ENCODE data around the gene CAB39L. TPM values are rescaled to one million over a fixed set of nuclear protein-coding genes. Genes with fewer than 3 reads are reported as not detected.

CAB39L gene
- total RNA-seq, 1 experiment from 2014 or later = 6.2 TPM

DNA sequence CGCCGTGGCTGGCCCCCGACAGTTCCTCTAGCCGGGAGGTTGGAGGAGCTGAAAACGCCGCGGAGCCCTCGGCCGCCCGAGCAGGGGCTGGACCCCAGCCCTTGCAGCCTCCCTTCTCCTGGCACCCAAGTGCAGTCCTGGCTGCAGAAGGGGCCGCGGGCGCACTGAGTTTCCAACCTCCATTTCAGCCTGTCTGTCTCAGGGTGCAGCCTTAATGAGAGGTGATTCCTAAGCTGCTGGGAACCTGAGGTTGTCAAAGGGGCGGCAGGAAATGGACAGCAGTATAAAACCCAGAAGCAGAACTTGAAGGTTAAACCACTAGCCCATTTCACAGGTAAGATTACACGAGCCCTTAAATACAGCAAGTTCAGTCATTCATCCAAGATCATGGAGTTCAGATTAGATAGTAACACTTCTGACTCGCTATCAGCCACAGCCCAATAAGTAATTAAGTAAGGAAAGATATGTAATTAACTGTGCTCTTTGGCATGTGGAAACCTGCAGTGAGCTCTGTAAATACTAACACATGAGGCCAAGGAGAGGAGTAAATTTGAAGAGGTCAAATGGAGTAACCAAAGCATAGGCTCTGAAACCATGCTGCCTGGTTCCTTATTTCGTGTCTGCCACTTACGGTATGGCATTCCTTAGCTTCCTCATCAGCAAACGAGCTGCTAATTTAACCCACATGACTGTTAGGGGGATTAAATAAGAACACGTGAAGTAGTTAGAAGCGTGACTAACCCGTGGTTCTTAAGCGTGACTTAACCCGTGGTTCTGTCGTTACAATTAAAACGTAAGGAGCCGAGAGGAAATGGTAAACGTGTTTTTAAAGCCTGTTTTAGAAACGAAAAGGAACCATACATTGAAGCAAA lies 896 bp upstream of the CAB39L start:
- ChIA-PET CTCF (interaction anchor here (0.6 to 1.6 kb wide), 10 partner anchors 9 to 1120 kb away, joined by 3 to 6 read pairs (median 3); no protein-coding TSS in a partner anchor), POLR2A (interaction anchor here (0.6 to 4.8 kb wide), 30 partner anchors 9 to 492 kb away, joined by 3 to 46 read pairs (median 4); partner anchors contain the start of genes CDADC1, EBPL, KPNA3 and PHF11)
- H3K4me1 Mint-ChIP-seq (ENCODE audit: insufficient read depth, unreplicated experiment) = peaks cover 7% of the 10 kb centered on the region
- TF ChIP-seq, protein P1, sequence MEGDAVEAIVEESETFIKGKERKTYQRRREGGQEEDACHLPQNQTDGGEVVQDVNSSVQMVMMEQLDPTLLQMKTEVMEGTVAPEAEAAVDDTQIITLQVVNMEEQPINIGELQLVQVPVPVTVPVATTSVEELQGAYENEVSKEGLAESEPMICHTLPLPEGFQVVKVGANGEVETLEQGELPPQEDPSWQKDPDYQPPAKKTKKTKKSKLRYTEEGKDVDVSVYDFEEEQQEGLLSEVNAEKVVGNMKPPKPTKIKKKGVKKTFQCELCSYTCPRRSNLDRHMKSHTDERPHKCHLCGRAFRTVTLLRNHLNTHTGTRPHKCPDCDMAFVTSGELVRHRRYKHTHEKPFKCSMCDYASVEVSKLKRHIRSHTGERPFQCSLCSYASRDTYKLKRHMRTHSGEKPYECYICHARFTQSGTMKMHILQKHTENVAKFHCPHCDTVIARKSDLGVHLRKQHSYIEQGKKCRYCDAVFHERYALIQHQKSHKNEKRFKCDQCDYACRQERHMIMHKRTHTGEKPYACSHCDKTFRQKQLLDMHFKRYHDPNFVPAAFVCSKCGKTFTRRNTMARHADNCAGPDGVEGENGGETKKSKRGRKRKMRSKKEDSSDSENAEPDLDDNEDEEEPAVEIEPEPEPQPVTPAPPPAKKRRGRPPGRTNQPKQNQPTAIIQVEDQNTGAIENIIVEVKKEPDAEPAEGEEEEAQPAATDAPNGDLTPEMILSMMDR (IDR thresholded peaks at IDR 0.05; ENCODE audit: unreplicated experiment) = no peak
- peaks cover 6% of the 10 kb centered on the region for H3K36me3 Mint-ChIP-seq (ENCODE audit: insufficient read depth, unreplicated experiment)
- H3K27me3 Mint-ChIP-seq (ENCODE audit: insufficient read depth, unreplicated experiment) = no peaks in the 10 kb centered on the region
- TSS peak; percentile 53 for BruUV-seq (replicated peaks)
- peak; percentile 48 for DNase-seq (ENCODE audit: unreplicated experiment)
- H3K4me3 Mint-ChIP-seq (ENCODE audit: unreplicated experiment) = peak overlapping the region; percentile 92
- intact Hi-C loops (cut with micrococcal nuclease) = loop anchor here (1.0 to 5.0 kb wide), 3 partner anchors 50 to 493 kb away; partner anchors contain the start of genes PHF11 and SPRYD7
- no peaks in the 10 kb centered on the region for H3K9me3 Mint-ChIP-seq (ENCODE audit: unreplicated experiment)
- peak overlapping the region; percentile 99 for H3K27ac Mint-ChIP-seq (ENCODE audit: low read depth, unreplicated experiment)

GRCh38 chr13:49443357-49443703 lies 534 bp downstream of the CAB39L start:
- intact Hi-C loops (cut with micrococcal nuclease) = loop anchor here (5.0 kb wide), 1 partner anchor 494 kb away; the partner anchor contains the start of gene SPRYD7
- H3K9me3 Mint-ChIP-seq (ENCODE audit: unreplicated experiment) = no peaks in the 10 kb centered on the region
- peaks cover 7% of the 10 kb centered on the region for H3K4me1 Mint-ChIP-seq (ENCODE audit: insufficient read depth, unreplicated experiment)
- peaks cover 6% of the 10 kb centered on the region for H3K36me3 Mint-ChIP-seq (ENCODE audit: insufficient read depth, unreplicated experiment)
- BruUV-seq (replicated peaks) = TSS peak; percentile 72
- ChIA-PET POLR2A (interaction anchor here (0.7 to 4.8 kb wide), 23 partner anchors 11 to 1469 kb away, joined by 3 to 46 read pairs (median 7); partner anchors contain the start of genes CDADC1, EBPL, PHF11 and RCBTB1), CTCF (interaction anchor here (0.5 to 1.3 kb wide), 11 partner anchors 8 to 164 kb away, joined by 3 to 8 read pairs (median 3); no protein-coding TSS in a partner anchor)
- H3K27ac Mint-ChIP-seq (ENCODE audit: low read depth, unreplicated experiment) = peak overlapping the region; percentile 99
- H3K27me3 Mint-ChIP-seq (ENCODE audit: insufficient read depth, unreplicated experiment) = no peaks in the 10 kb centered on the region
- DNase-seq (ENCODE audit: unreplicated experiment) = peak; percentile 43
- H3K4me3 Mint-ChIP-seq (ENCODE audit: unreplicated experiment) = peak overlapping the region; percentile 92
- TF ChIP-seq, protein P1 (IDR thresholded peaks at IDR 0.05; ENCODE audit: unreplicated experiment) = no peak

- Mint-ChIP-seq H3K36me3 (ENCODE audit: insufficient read depth, unreplicated experiment) (peaks cover 6% of the 10 kb centered on the region), H3K27ac (ENCODE audit: low read depth, unreplicated experiment) (no peak overlapping the region), H3K4me1 (ENCODE audit: insufficient read depth, unreplicated experiment) (peaks cover 15% of the 10 kb centered on the region), H3K27me3 (ENCODE audit: insufficient read depth, unreplicated experiment) (no peaks in the 10 kb centered on the region), H3K9me3 (ENCODE audit: unreplicated experiment) (no peaks in the 10 kb centered on the region), H3K4me3 (ENCODE audit: unreplicated experiment) (no peak overlapping the region)
- no peak for DNase-seq (ENCODE audit: unreplicated experiment)
- BruUV-seq (replicated peaks) = no TSS peak
- TF ChIP-seq, protein P1 (IDR thresholded peaks at IDR 0.05; ENCODE audit: unreplicated experiment) = no peak
- CTCF ChIA-PET = interaction anchor here (1.0 kb wide), 1 partner anchor 155 kb away, joined by 3 read pairs; no protein-coding TSS in a partner anchor
- POLR2A ChIA-PET = interaction anchor here (4.6 to 4.8 kb wide), 2 partner anchors 11 to 144 kb away, joined by 37 to 46 read pairs; partner anchors contain the start of gene RCBTB1
- intact Hi-C loops (cut with micrococcal nuclease) = loop anchor here (5.0 kb wide), 1 partner anchor 495 kb away; the partner anchor contains the start of gene SPRYD7
Observed at GRCh38 chr13:49441846-49442245, 2.0 kb downstream of the CAB39L start.

DNA sequence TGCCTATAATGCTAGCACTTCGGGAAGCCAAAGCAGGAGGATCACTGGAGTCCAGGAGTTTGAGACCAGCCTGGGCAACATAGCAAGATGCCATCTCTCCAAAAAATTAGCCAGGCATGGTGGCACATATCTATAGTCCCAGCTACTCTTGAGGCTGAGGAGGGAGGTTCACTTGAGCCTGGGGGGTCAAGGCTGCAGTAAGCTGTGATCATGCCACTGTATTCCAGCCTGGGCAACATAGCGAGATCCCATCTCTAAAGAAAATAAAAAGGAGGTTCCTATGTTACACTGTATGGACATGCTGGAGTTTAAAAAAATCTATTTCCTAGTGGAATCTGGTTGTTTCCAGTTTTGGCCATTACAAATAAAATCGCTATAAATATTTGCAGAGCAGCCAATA lies 2.6 kb downstream of the CAB39L start:
- ChIA-PET POLR2A (interaction anchor here (1.2 kb wide), 1 partner anchor 67 kb away, joined by 4 read pairs; no protein-coding TSS in a partner anchor), CTCF (interaction anchor here (0.5 kb wide), 1 partner anchor 94 kb away, joined by 3 read pairs; no protein-coding TSS in a partner anchor)
- TF ChIP-seq, protein P1 (IDR thresholded peaks at IDR 0.05; ENCODE audit: unreplicated experiment) = no peak
- Mint-ChIP-seq H3K27me3 (ENCODE audit: insufficient read depth, unreplicated experiment) (no peaks in the 10 kb centered on the region), H3K9me3 (ENCODE audit: unreplicated experiment) (no peaks in the 10 kb centered on the region), H3K36me3 (ENCODE audit: insufficient read depth, unreplicated experiment) (peaks cover 6% of the 10 kb centered on the region), H3K4me1 (ENCODE audit: insufficient read depth, unreplicated experiment) (peaks cover 13% of the 10 kb centered on the region), H3K27ac (ENCODE audit: low read depth, unreplicated experiment) (no peak overlapping the region), H3K4me3 (ENCODE audit: unreplicated experiment) (no peak overlapping the region)
- intact Hi-C loops (cut with micrococcal nuclease) = loop anchor here (5.0 kb wide), 1 partner anchor 496 kb away; the partner anchor contains the start of gene SPRYD7
- no peak for DNase-seq (ENCODE audit: unreplicated experiment)
- BruUV-seq (replicated peaks) = no TSS peak
